Stimulated activated CD4-positive, alpha-beta T cell treated with anti-CD3 and anti-CD28 coated beads, Interleukin-4, amount 100 ng/mL, for 4 hours (primary cell): ENCODE measurements around the gene TAS2R31.
"Not testable (repeated sequence)": the region's sequence is repeated elsewhere in the genome, so short reads cannot be mapped to it uniquely, and the experiment has no call there.

Experiments used
- DNase-seq, 2 experiments: peaks; one replicate each; pipeline ENCODE4 v3.0.0-alpha.2; 2020

TAS2R31 gene, protein sequence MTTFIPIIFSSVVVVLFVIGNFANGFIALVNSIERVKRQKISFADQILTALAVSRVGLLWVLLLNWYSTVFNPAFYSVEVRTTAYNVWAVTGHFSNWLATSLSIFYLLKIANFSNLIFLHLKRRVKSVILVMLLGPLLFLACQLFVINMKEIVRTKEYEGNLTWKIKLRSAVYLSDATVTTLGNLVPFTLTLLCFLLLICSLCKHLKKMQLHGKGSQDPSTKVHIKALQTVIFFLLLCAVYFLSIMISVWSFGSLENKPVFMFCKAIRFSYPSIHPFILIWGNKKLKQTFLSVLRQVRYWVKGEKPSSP

DNA sequence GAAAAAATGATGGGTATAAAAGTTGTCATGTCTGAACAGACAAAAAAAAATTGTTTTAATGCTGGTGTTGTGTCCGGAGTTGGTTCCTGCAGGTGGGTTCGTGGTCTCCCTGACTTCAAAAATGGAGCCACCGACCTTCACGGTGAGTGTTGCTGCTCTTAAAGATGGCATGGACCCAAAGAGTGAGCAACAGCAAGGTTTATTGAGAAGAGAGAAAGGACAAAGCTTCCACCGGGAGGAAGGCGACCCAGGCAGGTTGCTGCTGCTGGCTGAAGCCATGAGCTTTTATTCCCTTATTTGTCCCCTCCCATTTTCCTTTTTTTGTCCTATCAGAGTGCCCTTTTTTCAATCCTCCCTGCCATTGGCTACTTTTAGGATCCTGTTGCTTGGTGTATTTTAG, at the start of gene TAS2R31:
Gene TAS2R31 (minus strand): TSS at position 101 of the 400 bp plus-strand sequence. CDS start 72 bp downstream, at position 29.
- no peak for DNase-seq

GRCh38 chr12:11078246-11078645, 47.0 kb upstream of the TAS2R31 start:
- no peak for DNase-seq

- no peak for DNase-seq
These were observed 44.4 kb upstream of the TAS2R31 start for GRCh38 chr12:11075642-11076041.

DNA sequence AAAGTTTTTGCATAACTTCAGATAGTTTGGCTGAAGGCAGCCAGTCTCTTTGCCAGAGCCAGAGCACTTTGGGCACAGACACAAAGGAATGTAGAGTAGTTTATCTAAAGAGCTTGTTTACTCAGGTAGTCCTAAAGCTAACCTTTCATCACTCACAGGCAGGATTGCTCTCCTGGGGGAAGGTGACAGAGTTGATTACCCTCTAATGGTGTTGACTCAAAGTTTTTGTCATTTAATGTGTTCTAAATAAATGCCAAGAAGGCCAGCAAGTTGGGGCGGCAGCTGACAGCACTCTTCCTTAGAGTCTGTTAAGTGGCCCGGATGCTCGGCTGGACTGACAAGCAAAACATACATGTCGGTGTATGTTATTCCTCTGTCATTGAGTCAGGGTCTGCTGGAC, 40.2 kb upstream of the TAS2R31 start:
- no peak for DNase-seq

- DNase-seq = no peak
These were observed 39.8 kb upstream of the TAS2R31 start for GRCh38 chr12:11070999-11071398.

- DNase-seq = no peak
These were observed 38.7 kb upstream of the TAS2R31 start for GRCh38 chr12:11069854-11070365.

DNA sequence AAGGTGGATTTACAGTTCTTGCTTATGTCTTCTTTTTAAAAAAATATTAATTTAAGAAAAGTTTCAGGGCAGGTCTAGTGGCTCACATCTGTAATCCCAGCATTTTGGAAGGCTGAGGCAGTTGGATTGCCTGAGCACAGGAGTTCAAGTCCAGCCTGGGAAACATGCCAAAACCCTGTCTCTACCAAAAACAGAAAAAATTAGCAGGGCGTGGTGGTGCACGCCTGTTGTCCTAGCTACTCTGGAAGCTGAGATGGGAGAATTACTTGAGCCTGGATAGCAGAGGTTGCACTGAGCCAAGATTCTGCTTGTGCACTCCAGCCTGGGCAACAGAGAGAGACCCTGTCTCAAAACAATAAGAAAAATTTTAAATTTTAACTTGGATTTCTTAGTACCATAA, 36.3 kb upstream of the TAS2R31 start:
- DNase-seq = no peak

DNA sequence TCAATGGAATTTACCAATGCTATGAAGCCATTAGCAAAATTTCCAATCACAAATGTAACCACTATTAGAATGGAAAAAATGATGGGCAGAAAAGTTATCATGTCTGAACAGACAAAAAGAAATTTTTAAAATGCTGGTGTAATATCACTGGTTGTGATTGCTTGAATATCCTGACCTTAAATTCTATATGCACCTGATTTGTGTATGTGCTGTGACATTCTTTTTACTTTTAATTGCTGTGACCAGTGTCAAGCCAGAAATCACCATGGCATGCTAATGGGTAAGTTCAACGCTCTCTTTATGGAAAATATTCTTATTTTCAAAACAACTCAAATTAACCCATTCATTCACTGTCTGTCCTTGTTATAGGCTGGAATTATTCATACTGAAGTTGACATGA, 31.0 kb upstream of the TAS2R31 start, which contains the start of gene TAS2R46:
Gene TAS2R46 (minus strand): TSS at position 101 of the 400 bp plus-strand sequence. CDS start 0 bp downstream, at position 101.
- not testable (repeated sequence) for DNase-seq

- DNase-seq = no peak
These were observed 28.6 kb upstream of the TAS2R31 start for GRCh38 chr12:11059784-11060183.

- DNase-seq = no peak
These were observed 27.8 kb upstream of the TAS2R31 start for GRCh38 chr12:11059041-11059440.

DNA sequence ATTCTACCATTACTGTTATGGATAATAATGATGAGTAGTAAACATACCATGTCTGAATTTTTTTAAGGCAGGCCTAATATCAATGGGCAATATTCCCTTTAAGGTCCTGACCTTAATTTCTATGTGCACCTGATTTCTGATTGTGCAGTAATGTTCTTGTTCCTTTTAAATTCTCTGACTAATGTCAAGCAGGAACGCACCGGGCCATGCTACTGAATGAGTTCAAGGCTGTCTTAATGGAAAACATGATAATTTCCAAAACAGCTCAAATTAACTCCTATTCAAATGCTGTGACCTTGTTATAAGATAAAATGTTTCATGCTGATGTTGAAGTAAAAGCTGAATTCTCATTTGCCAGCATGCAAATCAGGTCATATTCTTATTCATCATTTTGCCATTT, 24.1 kb upstream of the TAS2R31 start:
- no peak for DNase-seq

GRCh38 chr12:11049806-11050531, 18.8 kb upstream of the TAS2R31 start:
- DNase-seq = not testable (repeated sequence)

DNA sequence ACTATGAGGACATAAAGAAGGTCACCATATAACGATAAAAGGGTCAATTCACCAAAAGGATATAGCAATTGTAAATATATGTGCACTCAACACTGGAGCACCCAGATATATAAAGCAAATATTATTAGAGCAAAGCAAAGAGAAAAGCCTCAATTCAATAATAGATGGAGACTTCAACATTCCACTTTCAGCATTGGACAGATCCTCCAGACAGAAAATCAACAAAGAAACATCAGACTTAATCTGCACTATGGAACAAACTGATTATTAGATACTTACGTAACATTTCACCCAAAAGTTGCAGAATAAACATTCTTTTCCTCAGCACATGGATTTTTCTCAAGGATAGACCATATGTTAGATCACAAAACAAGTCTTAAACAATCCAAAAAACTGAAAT, 10.2 kb upstream of the TAS2R31 start:
- not testable (repeated sequence) for DNase-seq

GRCh38 chr12:11040162-11040561, 9.0 kb upstream of the TAS2R31 start:
- DNase-seq = no peak

DNA sequence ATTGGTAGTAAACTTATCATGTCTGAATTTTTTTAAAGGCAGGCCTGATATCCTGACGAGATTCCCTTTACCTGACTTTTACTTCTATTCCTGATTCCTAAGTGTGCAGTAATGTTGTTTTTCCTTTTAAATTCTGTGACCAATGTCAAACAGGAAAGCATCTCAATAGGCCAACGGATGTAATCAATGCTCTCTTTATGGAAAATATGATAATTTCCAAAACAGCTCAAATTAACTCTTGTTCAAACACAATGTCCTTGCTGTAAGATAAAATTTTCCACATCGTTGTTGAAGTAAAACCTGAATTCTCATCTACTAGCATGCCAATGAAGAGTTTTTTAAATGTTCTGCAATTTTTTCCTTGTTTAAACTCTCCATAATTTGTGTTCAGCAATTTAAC, 8.0 kb upstream of the TAS2R31 start:
- no peak for DNase-seq

DNA sequence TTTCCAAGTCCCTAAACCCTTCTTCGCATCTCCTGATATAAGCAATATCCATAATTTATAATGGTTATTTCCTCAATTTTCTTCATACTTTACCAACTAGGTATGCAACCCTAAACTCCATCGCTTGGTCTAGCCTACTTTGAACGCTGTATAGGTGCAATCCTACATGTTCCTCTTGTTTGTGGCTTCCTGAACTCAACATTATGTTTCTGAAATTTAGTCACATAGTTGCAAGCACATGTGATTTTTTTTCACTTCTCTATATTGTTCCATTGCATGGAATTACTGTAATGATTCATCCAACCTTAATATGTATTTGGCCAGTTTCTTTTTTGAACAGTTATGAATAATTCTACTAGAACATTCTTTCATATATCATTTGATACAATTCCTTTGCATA, 2.8 kb upstream of the TAS2R31 start:
- not testable (repeated sequence) for DNase-seq

DNA sequence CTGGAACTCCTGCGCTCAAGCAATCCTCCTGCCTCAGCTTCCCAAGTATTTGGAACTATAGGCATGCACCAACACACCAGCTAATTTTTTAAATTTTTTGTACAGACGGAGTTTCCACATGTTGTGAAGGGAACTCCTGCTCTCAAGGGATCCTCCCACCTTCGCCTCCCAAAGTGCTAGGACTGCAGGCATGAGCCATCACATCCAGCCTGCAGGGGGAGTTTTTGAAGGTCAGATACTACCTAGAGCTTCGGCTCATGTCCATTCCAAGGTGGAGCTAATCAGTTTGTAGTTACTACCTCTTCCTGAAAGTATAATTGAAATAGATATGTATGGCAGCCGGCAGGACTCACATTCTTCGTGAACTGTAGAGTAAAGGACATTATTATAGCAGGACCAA, 5.1 kb downstream of the TAS2R31 start:
- DNase-seq = no peak

DNA sequence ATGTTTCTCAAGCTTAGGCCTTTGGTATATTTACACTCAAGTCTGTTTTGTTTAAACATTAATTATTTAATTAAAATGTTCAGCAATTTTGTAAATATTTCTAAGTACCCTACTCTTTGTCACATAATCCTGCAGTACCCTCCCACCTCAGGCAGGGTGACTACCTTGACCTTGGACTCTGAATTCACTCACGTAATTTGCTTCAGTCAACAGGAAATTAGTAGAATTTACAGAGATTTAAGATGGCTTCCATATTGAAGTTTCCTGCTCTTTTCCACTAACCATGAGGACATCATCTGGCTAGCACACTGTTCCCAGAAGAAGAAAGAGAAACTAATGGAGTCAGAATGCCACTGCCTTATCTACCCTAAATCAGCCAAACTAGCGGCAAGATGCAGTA, 7.8 kb downstream of the TAS2R31 start:
- no peak for DNase-seq

GRCh38 chr12:11022520-11022919, 8.7 kb downstream of the TAS2R31 start, which contains the start of gene TAS2R19:
Gene TAS2R19 (minus strand): TSS chr12:11022620. CDS start chr12:11022571, 49 bp downstream.
- DNase-seq = no peak

DNA sequence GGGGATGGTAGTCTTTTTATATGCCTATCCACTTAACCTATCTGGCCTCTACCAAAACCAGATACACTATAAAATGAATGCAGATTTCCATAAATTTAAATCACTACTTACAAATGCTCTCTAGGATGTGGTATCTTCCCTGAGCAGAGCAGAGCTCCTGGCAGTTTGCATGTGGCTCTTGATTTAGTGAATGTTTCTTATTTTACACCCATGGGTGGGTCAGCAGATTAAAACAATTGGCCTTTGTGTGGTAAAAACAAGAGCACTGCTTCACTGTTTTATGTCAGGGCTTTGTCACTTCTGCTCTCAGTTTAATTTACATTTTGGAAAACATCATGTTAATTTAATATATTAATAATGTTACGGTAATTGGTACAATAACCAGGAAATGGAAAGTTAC, 14.3 kb downstream of the TAS2R31 start:
- no peak for DNase-seq

DNA sequence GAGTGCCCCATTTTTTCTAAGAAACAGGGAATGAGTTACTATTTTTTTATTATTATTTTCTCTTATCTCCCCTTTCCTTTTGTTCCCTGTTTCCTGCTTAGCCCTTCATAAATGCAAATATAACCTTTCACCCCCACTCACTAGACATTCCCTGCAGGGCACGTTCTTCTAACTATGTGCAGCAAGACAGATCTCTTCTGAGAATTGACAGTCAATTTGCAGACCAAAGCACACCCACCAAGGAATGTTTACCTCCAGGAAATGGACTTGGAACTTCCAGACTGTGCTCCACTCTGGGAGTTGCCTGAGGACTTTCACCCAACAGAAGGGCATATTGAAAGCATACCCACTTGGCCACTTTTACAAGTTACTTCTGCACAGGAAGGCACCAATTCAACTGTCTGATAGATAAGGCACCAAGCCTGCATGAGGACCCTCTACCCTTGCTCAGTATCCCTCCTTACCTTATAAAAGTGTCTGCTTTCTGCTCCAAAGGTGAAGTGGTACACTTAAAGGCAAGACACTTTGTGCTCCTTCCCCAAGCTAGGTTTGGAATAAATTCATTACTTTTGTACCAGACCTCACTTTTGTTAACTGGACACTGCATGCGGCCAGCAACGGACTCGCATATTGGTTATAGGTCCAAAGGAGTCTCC, 15.3 kb downstream of the TAS2R31 start:
- DNase-seq = no peak

- no peak for DNase-seq
These were observed 17.0 kb downstream of the TAS2R31 start for GRCh38 chr12:11014234-11014633.

GRCh38 chr12:11007608-11008007, 23.6 kb downstream of the TAS2R31 start:
- DNase-seq = no peak
